ENCODE results near the gene USH2A.
"Not testable (repeated sequence)": the region's sequence is repeated elsewhere in the genome, so short reads cannot be mapped to it uniquely, and the experiment has no call there.

The USH2A gene

DNA sequence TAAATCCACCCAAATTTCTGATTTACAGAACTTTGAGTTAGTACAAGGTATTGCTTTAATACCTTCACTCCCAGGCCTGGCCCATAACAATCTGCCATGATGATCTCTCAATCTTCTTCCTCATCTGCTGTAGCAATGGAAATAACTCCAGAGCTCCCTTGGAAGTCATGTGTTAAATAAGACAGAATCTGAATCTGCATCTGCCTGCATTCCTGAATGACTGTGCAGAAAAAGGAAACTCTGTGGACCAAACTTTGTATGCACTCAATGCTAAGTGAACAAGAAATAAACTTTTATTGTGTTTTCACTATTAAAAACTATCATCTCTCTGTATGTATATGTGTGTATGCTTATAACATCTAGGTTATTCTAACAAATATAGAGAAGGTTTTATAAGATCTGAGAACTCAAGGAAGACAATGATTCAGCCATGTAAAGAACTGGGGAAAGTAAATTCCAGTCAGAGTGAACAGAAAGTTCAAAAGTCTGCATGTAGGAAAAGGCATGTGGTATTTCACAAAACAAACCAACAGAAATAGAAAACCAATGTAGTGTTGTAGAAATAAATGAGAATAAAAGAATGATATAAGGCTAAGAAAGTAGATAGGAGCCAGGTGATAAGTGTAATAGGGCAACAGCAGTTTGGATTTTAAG is 390.2 kb downstream of the USH2A start:
- DNase-seq = no peak

GRCh38 chr1:216032284-216032683 is 391.0 kb downstream of the USH2A start:
- no peak for DNase-seq

- DNase-seq = no peak
Observed at GRCh38 chr1:216028631-216029030, 394.6 kb downstream of the USH2A start.

DNA sequence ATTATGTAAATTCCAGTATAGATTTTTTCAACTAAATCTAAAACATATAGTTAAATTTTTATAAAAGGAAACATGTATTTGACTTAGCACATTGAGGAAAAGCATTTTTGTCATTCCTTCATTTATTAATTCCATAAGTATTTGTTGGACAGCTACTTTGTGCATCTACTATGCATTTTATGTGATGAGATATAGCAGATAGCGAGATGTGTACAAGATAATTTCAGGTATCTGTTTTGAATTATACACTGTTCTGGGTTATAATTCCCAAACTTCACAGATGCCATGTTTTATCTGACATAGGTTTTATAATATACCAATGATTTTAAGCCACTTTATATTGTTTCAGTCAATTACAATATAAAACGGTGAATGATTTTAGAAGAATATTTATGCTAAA is 398.7 kb downstream of the USH2A start:
- no peak for DNase-seq

DNA sequence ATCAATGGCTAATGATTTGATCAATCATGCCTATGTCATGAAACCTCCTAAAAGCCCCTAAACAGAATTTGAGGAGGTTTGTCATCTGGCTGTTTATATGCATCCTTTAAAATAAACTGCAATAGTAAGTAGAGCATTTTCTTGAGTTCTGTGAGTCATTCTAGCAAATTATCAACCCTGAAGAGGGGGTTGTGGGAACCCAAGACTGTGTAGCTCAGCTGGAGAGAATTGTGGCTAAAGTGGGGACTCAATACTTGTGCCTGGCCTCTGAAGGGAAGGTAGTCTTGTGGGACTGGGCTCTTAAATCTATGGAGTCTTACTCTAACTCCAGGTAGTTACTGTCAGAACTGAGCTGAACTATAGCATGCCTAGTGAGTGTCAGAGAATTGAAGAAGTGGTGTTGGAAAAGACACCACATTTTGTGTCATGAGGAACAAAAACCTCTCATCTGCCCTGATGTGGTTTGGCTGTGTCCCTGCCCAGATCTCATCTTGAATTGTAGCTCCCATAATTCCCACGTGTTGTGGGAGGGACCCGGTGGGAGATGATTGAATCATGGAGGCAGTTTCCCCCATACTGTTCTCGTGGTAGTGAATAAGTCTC is 402.4 kb downstream of the USH2A start:
- DNase-seq = no peak

GRCh38 chr1:216015116-216015515 is 408.1 kb downstream of the USH2A start:
- no peak for DNase-seq

- no peak for DNase-seq
Observed at GRCh38 chr1:216014086-216014485, 409.2 kb downstream of the USH2A start.

GRCh38 chr1:216009456-216009855 is 413.8 kb downstream of the USH2A start:
- not testable (repeated sequence) for DNase-seq

DNA sequence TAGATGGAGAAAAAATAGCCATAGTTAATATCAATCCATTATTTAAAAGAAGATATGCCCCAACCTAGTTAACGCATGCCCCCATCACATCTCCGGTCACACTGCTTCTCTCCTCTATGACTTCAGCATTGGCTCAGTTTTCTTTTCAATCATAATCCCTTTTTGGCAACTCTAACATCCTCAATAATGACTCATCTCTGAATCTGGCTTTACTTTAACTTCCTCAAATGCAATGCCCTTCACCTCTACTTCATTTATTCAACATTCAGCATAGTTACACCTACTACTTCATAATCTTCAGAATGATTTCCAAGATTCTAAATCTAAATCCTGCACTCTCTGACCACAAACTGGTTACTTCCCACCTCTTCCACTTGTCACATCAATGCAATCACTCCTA is 417.3 kb downstream of the USH2A start:
- DNase-seq = no peak

DNA sequence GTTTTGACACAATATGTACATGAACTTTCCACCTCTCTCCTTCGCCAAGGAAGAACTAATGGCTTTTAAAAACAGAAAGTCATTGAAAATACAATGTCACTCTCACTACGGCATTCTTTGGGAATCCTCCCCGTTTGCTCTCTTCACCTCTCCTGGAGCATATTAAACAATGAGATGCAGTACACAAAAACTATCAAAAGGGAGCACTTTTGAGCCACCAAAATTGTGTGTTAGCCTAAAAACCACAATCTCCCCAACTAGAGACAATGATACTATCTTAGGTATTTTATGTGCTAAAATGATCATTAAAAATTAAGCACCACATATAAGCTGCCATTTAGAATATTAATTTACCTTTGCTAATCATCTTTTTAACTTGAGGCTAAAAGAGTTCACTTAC is 430.6 kb downstream of the USH2A start:
- no peak for DNase-seq

GRCh38 chr1:215987092-215987875 is 436.0 kb downstream of the USH2A start:
- no peak for DNase-seq

- no peak for DNase-seq
Observed at GRCh38 chr1:215986401-215986800, 436.8 kb downstream of the USH2A start.

DNA sequence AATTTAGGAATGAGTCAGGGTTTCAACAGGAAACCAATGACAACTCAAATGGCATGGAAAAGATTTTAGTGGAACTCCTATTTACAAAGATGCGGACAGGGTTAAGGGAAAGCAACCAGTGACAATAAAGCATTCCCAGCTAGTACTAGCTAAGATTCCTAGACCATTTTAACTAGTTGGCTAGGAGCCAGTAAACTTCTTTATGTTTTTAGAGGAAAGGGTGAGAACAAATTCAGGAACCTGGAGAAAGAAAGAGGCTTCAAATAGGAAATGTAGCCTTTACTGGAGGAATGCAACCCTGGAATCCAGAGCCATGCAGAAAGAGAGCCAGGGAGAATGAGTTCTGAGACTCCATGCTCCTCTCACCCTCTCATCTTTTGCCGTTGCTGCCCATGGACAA is 439.6 kb downstream of the USH2A start:
- no peak for DNase-seq

DNA sequence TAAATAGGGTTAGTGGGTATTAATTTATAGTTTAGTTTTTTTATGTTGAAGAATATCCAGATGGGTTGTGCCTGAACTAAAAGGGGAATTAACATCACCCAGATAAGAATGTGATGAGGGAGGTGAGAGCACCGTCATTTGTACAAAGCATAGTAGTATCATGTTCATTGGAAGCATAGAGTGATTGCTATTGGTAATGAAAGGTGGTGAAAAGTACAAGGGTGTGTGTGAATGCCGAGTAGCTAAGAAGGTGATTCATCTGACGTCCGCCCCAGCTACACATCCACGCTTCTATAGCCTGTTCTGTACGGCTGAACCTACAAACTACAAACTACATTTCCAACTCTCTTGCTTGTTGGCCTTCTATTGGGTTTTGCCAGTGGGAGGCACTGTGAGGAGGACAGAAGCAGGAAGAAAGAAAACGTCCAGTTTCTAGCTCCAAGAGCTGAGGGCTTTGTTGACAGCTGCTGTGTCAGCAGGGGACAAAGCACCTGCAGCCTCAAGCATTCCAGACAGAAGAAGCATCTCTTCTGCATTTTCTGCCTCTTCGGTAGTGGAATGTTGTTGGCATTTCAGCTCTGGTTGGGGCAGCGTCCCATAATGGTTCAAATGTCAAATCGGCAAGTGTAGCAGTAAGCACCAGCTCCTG is 451.3 kb downstream of the USH2A start:
- no peak for DNase-seq

- DNase-seq = no peak
Observed at GRCh38 chr1:215970406-215970805, 452.8 kb downstream of the USH2A start.

GRCh38 chr1:215963621-215964020 is 459.6 kb downstream of the USH2A start:
- DNase-seq = no peak

GRCh38 chr1:215963040-215963439 is 460.2 kb downstream of the USH2A start:
- no peak for DNase-seq

- DNase-seq = no peak
Observed at GRCh38 chr1:215958841-215959240, 464.4 kb downstream of the USH2A start.

DNA sequence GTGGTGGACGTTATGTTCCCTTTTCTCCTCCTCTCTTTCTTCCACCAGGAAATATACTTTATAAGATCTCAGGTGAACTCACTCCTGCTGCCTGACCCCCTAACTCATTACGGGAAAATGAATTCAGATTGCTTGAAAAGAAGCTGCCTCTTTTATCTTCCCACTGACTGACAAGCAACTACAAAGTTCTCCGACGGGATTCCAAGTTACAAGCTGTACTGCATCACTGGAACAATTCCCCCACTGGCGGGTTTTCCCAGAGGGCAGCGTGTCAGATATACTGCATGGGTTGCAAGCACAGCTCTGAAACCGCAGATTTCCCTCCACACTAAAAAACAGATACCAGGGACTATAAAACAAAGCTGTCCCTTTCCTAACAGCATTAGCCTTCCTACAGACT is 465.6 kb downstream of the USH2A start:
- no peak for DNase-seq

- no peak for DNase-seq
Observed at GRCh38 chr1:215932558-215932957, 490.7 kb downstream of the USH2A start.

GRCh38 chr1:215926670-215927069 is 496.6 kb downstream of the USH2A start:
- no peak for DNase-seq

- DNase-seq = no peak
Observed at GRCh38 chr1:215923129-215923824, 500.0 kb downstream of the USH2A start.

GRCh38 chr1:215911406-215911968 is 511.8 kb downstream of the USH2A start:
- DNase-seq = no peak
